Lower leg skin (tissue), 4 donors: Measurements from ENCODE around the gene UBE4B. TPM values are rescaled to one million over a fixed set of nuclear protein-coding genes. Genes with fewer than 3 reads are reported as not detected.

ENCODE experiments used
- DNase-seq, 2 donors: peaks; one replicate each; pipeline ENCODE4 v3.0.0-alpha.2; 2019; ENCODE audit warnings: low spot score in 2 of 2
- H3K4me3 ChIP-seq: fragments of 200-600 bp; sonication (generic); 2 replicates; pipeline ENCODE4 v1.5.1; 2017; ENCODE audit warnings: mild to moderate bottlenecking, low read depth; ENCODE audit not compliant: poor library complexity, severe bottlenecking
- POLR2A ChIP-seq, 2 donors: fragments of 450-650 bp; IDR thresholded peaks; one replicate each; pipeline ENCODE4 v1.6.1; 2016 to 2017; ENCODE audit warnings: antibody characterized with exemption in 2 of 2, mild to moderate bottlenecking in 1 of 2, moderate library complexity in 1 of 2
- WGBS, 2 donors: methylation state at CpG; one replicate each; pipeline ENCODE4 v1.1.5; 2018; 5-methylcytosine and 5-hydroxymethylcytosine counted together
- intact Hi-C: fragments of 100-400 bp; cut with DNase I; formaldehyde crosslinking; loops from one replicate; pipeline ENCODE4 v1.15.0; 2023; ENCODE audit warnings: low total_unique reads
- total RNA-seq, 4 donors: library from RNA; depleted of rRNA; stranded (reverse); fragments of >200 nt; gene quantifications; one replicate each; pipeline ENCODE4 v1.1.0, GENCODE V29; 2016
- TF ChIP-seq, protein P1 (sequence below), 3 donors: fragments of 450-650 bp; IDR thresholded peaks; one replicate each; pipeline ENCODE4 v1.5.1; 2016; ENCODE audit warnings: antibody characterized with exemption in 3 of 3, mild to moderate bottlenecking in 3 of 3, moderate library complexity in 2 of 3

UBE4B gene
- total RNA-seq, 4 donors from 2014 or later, result 65.7 to 114 (median 69.9) TPM

DNA sequence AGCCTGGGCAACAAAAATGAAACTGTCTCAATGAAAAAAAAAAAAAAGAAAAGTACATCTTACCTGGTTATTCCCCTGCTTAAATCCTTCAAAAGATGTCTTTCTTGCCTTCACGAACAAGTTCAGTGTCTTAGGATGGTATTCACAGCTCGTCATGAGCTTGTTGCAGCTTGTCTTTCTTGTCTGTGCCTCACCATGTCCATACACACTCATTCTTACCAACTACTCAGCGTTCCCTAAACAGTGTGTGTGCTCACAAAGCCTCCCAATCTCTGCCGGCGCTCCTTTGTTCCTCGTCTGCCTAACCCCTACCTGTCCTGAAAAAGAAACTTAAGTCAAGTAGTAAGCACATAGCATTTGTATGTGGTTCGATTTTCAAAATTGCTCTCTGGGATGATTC is 31.1 kb downstream of the UBE4B start:
- TF ChIP-seq, protein P1, sequence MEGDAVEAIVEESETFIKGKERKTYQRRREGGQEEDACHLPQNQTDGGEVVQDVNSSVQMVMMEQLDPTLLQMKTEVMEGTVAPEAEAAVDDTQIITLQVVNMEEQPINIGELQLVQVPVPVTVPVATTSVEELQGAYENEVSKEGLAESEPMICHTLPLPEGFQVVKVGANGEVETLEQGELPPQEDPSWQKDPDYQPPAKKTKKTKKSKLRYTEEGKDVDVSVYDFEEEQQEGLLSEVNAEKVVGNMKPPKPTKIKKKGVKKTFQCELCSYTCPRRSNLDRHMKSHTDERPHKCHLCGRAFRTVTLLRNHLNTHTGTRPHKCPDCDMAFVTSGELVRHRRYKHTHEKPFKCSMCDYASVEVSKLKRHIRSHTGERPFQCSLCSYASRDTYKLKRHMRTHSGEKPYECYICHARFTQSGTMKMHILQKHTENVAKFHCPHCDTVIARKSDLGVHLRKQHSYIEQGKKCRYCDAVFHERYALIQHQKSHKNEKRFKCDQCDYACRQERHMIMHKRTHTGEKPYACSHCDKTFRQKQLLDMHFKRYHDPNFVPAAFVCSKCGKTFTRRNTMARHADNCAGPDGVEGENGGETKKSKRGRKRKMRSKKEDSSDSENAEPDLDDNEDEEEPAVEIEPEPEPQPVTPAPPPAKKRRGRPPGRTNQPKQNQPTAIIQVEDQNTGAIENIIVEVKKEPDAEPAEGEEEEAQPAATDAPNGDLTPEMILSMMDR (IDR thresholded peaks at IDR 0.05), result no peak
- no peak for TF ChIP-seq POLR2A (IDR thresholded peaks at IDR 0.05)
- no peak for DNase-seq
- WGBS, 2 donors, result 47 to 57% methylated on average over 7 of the region's 7 CpGs
- H3K4me3 ChIP-seq, result no peak overlapping the region
- intact Hi-C loops, result loop anchor here (10.0 kb wide), 1 partner anchor 1851 kb away; no protein-coding TSS in a partner anchor

DNA sequence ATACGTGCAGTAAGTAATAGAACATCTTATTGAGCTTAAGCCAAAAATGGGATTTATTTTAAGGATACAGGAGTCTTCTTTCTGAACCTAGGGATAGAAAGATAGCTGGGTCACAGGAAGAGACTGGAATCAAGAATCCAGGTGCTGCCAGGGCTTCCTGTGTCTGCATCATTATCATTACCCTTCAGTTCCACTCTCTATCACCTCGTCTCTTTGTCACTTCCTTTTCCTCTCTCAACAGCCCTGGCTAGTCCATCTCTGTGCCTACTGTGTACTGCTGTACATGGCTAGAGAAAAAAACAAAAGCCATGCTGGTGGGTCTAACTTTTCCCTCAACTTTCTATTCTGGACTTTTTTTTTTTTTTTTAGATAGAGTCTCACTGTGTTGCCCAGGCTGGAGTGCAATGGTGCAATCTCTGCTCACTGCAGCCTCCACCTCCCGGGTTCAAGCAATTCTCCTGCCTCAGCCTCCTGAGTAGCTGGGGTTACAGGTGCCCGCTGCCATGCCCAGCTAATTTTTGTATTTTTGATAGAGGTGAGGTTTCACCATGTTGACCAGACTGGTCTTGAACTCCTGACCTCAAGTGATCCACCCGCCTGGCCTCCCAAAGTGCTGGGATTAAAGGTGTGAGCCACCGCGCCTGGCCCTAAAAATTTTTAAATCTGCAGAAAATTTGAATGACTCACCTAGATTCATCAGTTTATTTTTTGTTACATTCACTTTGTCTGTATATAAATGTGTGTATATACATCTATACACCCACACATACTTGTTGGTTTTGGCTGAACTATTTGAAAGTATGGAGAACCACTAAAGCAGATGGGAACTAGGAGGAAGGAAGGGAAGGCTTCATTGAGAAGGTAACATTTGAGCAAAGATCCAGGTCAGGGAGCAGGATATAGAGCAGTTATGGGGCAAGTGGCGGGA is 31.9 kb downstream of the UBE4B start:
- no peak for DNase-seq
- intact Hi-C loops, result loop anchor here (10.0 kb wide), 1 partner anchor 1850 kb away; no protein-coding TSS in a partner anchor
- TF ChIP-seq, protein P1 (IDR thresholded peaks at IDR 0.05), result no peak
- no peak for TF ChIP-seq POLR2A (IDR thresholded peaks at IDR 0.05)
- 83 to 85% methylated on average over 8 of the region's 8 CpGs for WGBS, 2 donors
- no peak overlapping the region for H3K4me3 ChIP-seq

DNA sequence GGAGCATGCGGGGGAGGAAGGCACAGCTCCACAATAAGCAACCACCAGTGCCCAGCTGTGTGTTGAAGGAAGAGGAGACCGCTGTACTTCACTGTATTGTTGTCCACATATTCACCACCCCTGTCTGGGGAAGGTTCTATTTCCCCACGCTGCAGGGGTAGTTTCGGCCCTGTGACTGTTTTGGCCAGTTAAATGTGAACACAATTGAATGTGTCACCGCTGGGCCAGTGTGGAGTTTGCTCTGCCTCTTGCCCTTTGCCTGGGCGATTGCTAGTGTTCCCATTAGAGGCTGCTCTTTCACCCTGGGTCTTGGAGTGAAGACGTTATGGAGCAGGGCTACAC is 32.6 kb downstream of the UBE4B start:
- intact Hi-C loops, result loop anchor here (10.0 kb wide), 1 partner anchor 1849 kb away; no protein-coding TSS in a partner anchor
- 79 to 80% methylated on average over 7 of the region's 7 CpGs for WGBS, 2 donors
- no peak for DNase-seq
- TF ChIP-seq, protein P1 (IDR thresholded peaks at IDR 0.05), result no peak
- no peak for TF ChIP-seq POLR2A (IDR thresholded peaks at IDR 0.05)
- H3K4me3 ChIP-seq, result no peak overlapping the region

DNA sequence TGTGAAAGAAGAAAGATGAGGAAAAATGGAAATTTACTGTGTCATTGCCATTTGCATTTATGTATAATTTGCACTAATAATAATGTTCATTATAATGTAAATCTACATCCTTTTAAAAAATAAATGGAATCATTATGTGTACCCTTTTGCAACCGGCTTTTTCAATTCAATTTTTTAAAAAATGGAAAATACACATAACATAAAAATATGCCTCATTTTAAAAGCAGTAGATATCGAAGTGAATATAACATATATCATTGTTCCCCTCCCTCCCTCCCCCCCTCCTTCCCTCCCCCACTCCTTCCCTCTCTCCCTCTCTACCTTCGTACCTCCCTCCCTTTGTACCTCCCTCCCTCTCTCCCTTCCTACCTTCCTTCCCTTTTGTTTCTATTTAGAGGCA is 33.0 kb downstream of the UBE4B start:
- H3K4me3 ChIP-seq, result no peak overlapping the region
- 75% methylated on average over 3 of the region's 3 CpGs for WGBS, 2 donors
- TF ChIP-seq POLR2A (IDR thresholded peaks at IDR 0.05), result no peak
- TF ChIP-seq, protein P1 (IDR thresholded peaks at IDR 0.05), result no peak
- DNase-seq, result no peak
- intact Hi-C loops, result loop anchor here (10.0 kb wide), 1 partner anchor 1849 kb away; no protein-coding TSS in a partner anchor

DNA sequence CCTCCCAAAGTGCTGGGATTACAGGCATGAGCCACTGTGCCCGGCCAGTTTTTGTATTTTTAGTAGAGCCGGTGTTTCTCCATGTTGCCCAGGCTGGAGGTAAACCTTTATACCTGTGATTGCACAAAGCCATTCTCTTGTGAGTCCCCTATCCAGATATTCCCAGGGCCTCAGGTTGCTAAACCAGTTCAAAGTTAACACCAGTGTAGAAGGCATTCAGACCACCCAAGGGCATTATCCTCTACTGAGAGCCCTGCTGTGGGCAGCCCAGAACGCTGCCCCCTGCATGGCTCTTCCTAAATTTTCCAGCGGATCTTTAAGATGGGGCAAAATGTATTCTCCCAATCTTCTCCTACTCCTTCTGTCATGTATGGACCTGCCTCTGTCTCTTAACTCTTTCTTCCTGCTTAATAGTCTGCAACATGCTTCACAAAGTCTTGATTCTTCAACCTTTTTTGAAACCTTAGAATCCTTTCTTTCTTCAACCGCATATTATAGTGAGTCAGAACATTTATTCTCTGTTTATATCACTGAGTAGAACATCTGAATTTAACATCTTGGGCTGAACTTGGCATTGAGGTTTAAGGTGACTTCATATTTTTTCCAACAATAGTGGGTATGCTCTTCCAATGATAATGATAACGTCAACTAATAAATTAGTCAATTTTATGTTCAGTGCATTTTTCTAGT is 36.0 kb downstream of the UBE4B start:
- WGBS, 2 donors, result 56 to 63% methylated on average over 6 of the region's 6 CpGs
- DNase-seq, result no peak
- intact Hi-C loops, result loop anchor here (10.0 kb wide), 1 partner anchor 1846 kb away; no protein-coding TSS in a partner anchor
- TF ChIP-seq POLR2A (IDR thresholded peaks at IDR 0.05), result no peak
- TF ChIP-seq, protein P1 (IDR thresholded peaks at IDR 0.05), result no peak
- no peak overlapping the region for H3K4me3 ChIP-seq
